Natural killer cell (primary cell): ENCODE results near the gene LRRC17. TPM values are rescaled to one million over a fixed set of nuclear protein-coding genes. Genes with fewer than 3 reads are reported as not detected.
"Not testable (repeated sequence)": the region's sequence is repeated elsewhere in the genome, so short reads cannot be mapped to it uniquely, and the experiment has no call there.

Source experiments
- ATAC-seq, 3 donors: fragments of 150-1000 bp in 2 of 3; fragments of 200-7000 bp in 1 of 3; cut with Tn5 transposase; 1 replicate in 1 of 3; 2 replicates in 2 of 3; pipeline ENCODE4 v1.10.0; 2021; ENCODE audit warnings: mild to moderate bottlenecking in 2 of 3, moderate library complexity in 2 of 3
- DNase-seq, 2 donors: peaks; one replicate each; pipeline versions ENCODE4 v3.0.0 to v3.0.0-alpha.2; 2013 to 2021; ENCODE audit warnings: mixed read lengths in 1 of 2
- H3K27ac ChIP-seq: one replicate; pipeline ENCODE4 v1.5.1; 2013; ENCODE audit warnings: mild to moderate bottlenecking, low read length
- H3K27me3 ChIP-seq: one replicate; pipeline ENCODE4 v1.6.1; 2013; ENCODE audit warnings: low read length; ENCODE audit not compliant: control insufficient read depth, insufficient read depth
- H3K36me3 ChIP-seq: one replicate; pipeline ENCODE4 v1.6.1; 2013; ENCODE audit warnings: low read length; ENCODE audit not compliant: control insufficient read depth, insufficient read depth
- H3K4me1 ChIP-seq: one replicate; pipeline ENCODE4 v1.6.1; 2013; ENCODE audit warnings: low read length; ENCODE audit not compliant: control insufficient read depth, insufficient read depth
- H3K4me3 ChIP-seq: one replicate; pipeline ENCODE4 v1.5.1; 2013; ENCODE audit warnings: low read length
- H3K9me3 ChIP-seq: one replicate; pipeline ENCODE4 v1.6.1; 2013; ENCODE audit warnings: low read length; ENCODE audit not compliant: control insufficient read depth, insufficient read depth
- H3K27ac Mint-ChIP-seq, 2 donors: one replicate each; pipeline ENCODE4 v1.8.0; 2022; ENCODE audit warnings: mild to moderate bottlenecking in 2 of 2, mixed read lengths in 2 of 2, moderate library complexity in 1 of 2
- H3K27me3 Mint-ChIP-seq, 2 donors: one replicate each; pipeline ENCODE4 v1.8.0; 2022; ENCODE audit warnings: low read depth in 2 of 2, mixed read lengths in 2 of 2
- H3K36me3 Mint-ChIP-seq: one replicate; pipeline ENCODE4 v1.8.0; 2022; ENCODE audit warnings: mixed read lengths
- H3K4me1 Mint-ChIP-seq, 2 donors: one replicate each; pipeline ENCODE4 v1.8.0; 2022; ENCODE audit warnings: mixed read lengths in 2 of 2
- H3K4me3 Mint-ChIP-seq: one replicate; pipeline ENCODE4 v1.8.0; 2022; ENCODE audit warnings: mild to moderate bottlenecking, moderate library complexity, mixed read lengths
- H3K9me3 Mint-ChIP-seq, 2 donors: one replicate each; pipeline ENCODE4 v1.8.0; 2022; ENCODE audit warnings: mixed read lengths in 2 of 2
- CTCF ChIP-seq: fragments of 200-600 bp; IDR thresholded peaks from one replicate; pipeline ENCODE4 v1.8.0; 2022; ENCODE audit warnings: antibody characterized with exemption
- WGBS: methylation state at CpG from one replicate; pipeline ENCODE4 v1.1.7; 2013; ENCODE audit warnings: missing lambda C conversion rate; ENCODE audit not compliant: insufficient coverage; 5-methylcytosine and 5-hydroxymethylcytosine counted together
- intact Hi-C: fragments of 100-400 bp; cut with micrococcal nuclease; formaldehyde crosslinking; loops from one replicate; pipeline ENCODE4 v1.14.2; 2022
- total RNA-seq, 4 donors: library from RNA; stranded (reverse); fragments of 120-200 nt in 1 of 4; gene quantifications; one replicate each; pipeline versions ENCODE4 v1.2.3 to v1.2.4, GENCODE V29; 2013 to 2022

The LRRC17 gene
- total RNA-seq, 3 donors from 2014 or later (not counting 1 experiment from before 2014, with no cell fraction given): 0.63 TPM; not detected in 2

DNA sequence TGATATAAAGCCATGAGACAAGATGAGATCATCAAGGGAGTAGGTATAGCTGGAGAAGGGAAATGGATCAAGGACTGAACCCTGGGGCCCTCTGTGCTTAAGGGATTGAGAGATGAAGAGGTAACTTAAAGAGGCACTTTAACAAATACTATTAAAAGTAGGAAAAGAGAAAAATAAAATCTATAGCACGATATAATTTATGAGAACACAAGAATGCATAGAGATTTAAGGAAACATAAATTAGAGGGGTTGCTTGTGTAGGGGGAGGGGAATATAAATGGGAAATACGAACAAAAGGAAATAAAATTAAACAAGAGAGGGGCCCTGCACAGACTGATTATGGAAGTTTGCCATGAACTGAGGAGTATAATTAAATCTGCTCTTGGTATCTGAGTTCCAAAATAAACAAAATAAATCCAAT lies 15.6 kb upstream of the LRRC17 start:
- 86% methylated on average over 1 of the region's 2 CpGs for WGBS
- Mint-ChIP-seq H3K27ac (no peak overlapping the region), H3K4me1 (peaks cover 6 to 9% of the 10 kb centered on the region in 2 donors), H3K36me3 (no peaks in the 10 kb centered on the region), H3K4me3 (no peak overlapping the region), H3K9me3 (no peaks in the 10 kb centered on the region), H3K27me3 (peaks cover 0 to 2% of the 10 kb centered on the region in 2 donors)
- H3K4me3 ChIP-seq: no peak overlapping the region
- no peaks in the 10 kb centered on the region for H3K4me1 ChIP-seq
- ATAC-seq: no peak
- intact Hi-C loops: no loop called here
- DNase-seq: no peak
- no peaks in the 10 kb centered on the region for H3K27me3 ChIP-seq
- no peak for TF ChIP-seq CTCF
- no peak overlapping the region for H3K27ac ChIP-seq
- no peaks in the 10 kb centered on the region for H3K9me3 ChIP-seq
- no peaks in the 10 kb centered on the region for H3K36me3 ChIP-seq

DNA sequence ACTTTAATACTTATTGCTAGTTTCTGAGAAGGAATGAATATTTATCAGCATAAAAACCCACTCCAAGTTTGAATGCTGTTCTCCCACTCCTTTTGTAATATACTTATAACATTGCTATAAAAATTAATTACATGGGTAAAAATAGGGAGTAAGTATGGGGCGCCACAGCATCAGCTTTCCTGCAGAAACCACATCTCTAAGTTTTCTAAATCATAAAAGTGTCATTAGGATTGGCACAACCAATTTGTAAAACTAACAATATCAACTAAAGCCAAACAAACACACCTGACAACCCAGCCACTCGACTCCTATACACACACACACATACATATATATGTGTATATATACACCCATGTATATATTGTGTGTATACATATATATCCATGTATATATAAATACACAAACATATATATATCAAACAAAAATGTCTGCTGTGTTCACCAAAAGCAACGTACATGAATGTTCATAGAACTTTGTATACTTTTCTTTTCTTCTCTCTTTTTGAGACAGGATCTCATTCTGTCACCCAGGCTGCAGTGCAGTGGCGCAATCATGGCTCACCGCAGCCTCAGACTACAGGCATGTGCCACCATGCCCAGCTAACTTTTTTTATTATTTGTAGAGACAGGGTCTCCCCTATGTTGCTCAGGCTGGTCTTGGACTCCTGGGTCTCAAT lies 14.8 kb upstream of the LRRC17 start:
- 88% methylated on average over 4 of the region's 5 CpGs for WGBS
- no peak overlapping the region for H3K4me3 Mint-ChIP-seq
- no peaks in the 10 kb centered on the region for H3K27me3 ChIP-seq
- H3K27ac Mint-ChIP-seq: no peak overlapping the region
- no peaks in the 10 kb centered on the region for H3K9me3 ChIP-seq
- no peak overlapping the region for H3K4me3 ChIP-seq
- no peak overlapping the region for H3K27ac ChIP-seq
- no peak for TF ChIP-seq CTCF
- H3K36me3 ChIP-seq: no peaks in the 10 kb centered on the region
- no peaks in the 10 kb centered on the region for H3K9me3 Mint-ChIP-seq
- H3K4me1 Mint-ChIP-seq: peaks cover 3% of the 10 kb centered on the region in 2 donors
- H3K36me3 Mint-ChIP-seq: no peaks in the 10 kb centered on the region
- no peaks in the 10 kb centered on the region for H3K4me1 ChIP-seq
- intact Hi-C loops: no loop called here
- ATAC-seq (peak in 1 of 3 donors; percentile 44), DNase-seq (no peak)
- H3K27me3 Mint-ChIP-seq: peaks cover 0 to 2% of the 10 kb centered on the region in 2 donors

GRCh38 chr7:102898532-102898859 lies 14.3 kb upstream of the LRRC17 start:
- no peak overlapping the region for H3K27ac ChIP-seq
- H3K4me1 ChIP-seq: no peaks in the 10 kb centered on the region
- H3K27me3 Mint-ChIP-seq: peaks cover 0 to 2% of the 10 kb centered on the region in 2 donors
- DNase-seq (no peak), ATAC-seq (no peak)
- no peaks in the 10 kb centered on the region for H3K36me3 ChIP-seq
- no peaks in the 10 kb centered on the region for H3K27me3 ChIP-seq
- no peak overlapping the region for H3K27ac Mint-ChIP-seq
- no peaks in the 10 kb centered on the region for H3K9me3 Mint-ChIP-seq
- TF ChIP-seq CTCF: no peak
- no peak overlapping the region for H3K4me3 Mint-ChIP-seq
- H3K9me3 ChIP-seq: no peaks in the 10 kb centered on the region
- H3K4me1 Mint-ChIP-seq: no peaks in the 10 kb centered on the region
- intact Hi-C loops: no loop called here
- WGBS: 81% methylated on average over 4 of the region's 5 CpGs
- no peaks in the 10 kb centered on the region for H3K36me3 Mint-ChIP-seq
- no peak overlapping the region for H3K4me3 ChIP-seq

GRCh38 chr7:102902052-102902451 lies 10.7 kb upstream of the LRRC17 start:
- peaks cover 0 to 23% of the 10 kb centered on the region in 2 donors for H3K27me3 Mint-ChIP-seq
- H3K27ac ChIP-seq, H3K27ac Mint-ChIP-seq, H3K4me1 ChIP-seq, H3K4me1 Mint-ChIP-seq, DNase-seq, ATAC-seq, H3K4me3 ChIP-seq, H3K4me3 Mint-ChIP-seq, H3K36me3 Mint-ChIP-seq, H3K36me3 ChIP-seq, intact Hi-C loops, H3K9me3 ChIP-seq, H3K9me3 Mint-ChIP-seq, H3K27me3 ChIP-seq: not testable (repeated sequence)
- WGBS: 78% methylated on average over 2 of the region's 2 CpGs

DNA sequence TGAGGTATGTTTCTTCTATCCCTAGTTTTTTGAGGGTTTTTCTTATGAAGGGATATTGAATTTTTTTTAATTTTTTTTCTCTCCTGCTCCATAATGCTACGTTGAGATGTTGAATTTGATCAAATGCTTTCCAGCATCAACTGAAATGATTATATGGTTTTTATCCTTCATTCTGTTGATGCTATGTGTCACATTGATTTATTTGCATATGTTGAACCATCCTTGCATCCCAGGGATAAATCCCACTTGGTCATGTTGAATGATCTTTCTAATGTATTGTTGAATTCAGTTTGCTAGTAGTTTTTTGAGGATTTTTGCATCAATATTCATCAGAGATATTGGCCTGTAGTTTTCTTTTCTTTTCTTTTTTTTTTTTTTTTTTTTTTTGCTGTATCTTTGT lies 9.2 kb upstream of the LRRC17 start:
- H3K36me3 ChIP-seq, H3K9me3 Mint-ChIP-seq, H3K4me3 Mint-ChIP-seq, H3K27ac Mint-ChIP-seq, H3K4me1 ChIP-seq, H3K4me3 ChIP-seq, H3K36me3 Mint-ChIP-seq, H3K4me1 Mint-ChIP-seq, ATAC-seq, intact Hi-C loops, H3K9me3 ChIP-seq, H3K27ac ChIP-seq, DNase-seq, H3K27me3 ChIP-seq: not testable (repeated sequence)
- WGBS: no CpG with 5 or more reads among the region's 1 CpG
- H3K27me3 Mint-ChIP-seq: peaks cover 0 to 23% of the 10 kb centered on the region in 2 donors
